ENCODE data around the gene HIPK1. TPM values are rescaled to one million over a fixed set of nuclear protein-coding genes. Genes with fewer than 3 reads are reported as not detected.

Gene HIPK1
- 10 to 100 TPM; 43.7 to 75.8 TPM for total RNA-seq

DNA sequence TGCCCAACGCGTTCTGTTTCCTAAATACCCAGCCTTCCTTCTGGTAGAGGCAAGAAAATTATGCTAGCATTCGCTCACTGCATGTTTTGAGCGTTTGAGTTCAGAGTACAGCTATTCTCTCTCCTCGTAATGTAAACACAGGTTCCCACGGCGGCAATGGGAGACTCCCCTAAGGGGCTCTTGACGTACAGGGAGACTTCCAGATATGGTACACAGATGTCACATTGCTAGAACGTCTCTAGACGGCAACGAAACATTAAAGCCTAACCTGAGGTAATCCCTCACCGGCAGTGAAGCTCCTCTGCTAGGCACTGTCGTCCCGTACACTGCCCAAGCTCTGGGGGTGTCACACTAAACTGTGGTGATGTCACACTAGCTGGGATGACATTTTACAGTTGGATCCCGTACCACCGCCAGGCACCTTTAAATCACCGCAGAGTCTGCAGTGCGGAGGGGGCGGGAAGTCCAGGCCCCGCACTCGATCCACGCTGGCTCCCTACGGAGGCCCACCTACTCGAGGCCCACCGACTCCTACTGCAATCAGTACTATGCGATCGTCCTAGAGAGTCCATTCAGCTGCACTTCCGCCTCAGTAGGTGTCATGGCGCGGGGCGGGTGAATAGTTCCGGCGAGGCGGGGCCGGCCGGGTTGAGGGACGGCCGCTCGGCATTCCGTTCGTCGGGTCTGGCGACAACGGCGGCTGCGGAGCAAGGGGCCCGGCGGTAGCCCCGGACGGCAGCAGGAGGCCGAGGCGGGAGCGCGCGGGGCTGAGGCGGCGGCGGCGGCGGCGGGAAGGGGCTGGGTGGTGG, at the start of gene HIPK1:
TSS of gene HIPK1 (plus strand) at position 384 of the 809 bp plus-strand sequence.
- Mint-ChIP-seq H3K27ac (peak within 1 kb of the TSS; percentile 99 to 100), H3K9me3 (no peaks in the 10 kb centered on the region), H3K36me3 (peaks cover 0 to 5% of the 10 kb centered on the region in 2 donors)
- ATAC-seq (peak; percentile 50 to 76), DNase-seq (ENCODE audit: low spot score in 2 of 2) (peak; percentile 87 to 94)

DNA sequence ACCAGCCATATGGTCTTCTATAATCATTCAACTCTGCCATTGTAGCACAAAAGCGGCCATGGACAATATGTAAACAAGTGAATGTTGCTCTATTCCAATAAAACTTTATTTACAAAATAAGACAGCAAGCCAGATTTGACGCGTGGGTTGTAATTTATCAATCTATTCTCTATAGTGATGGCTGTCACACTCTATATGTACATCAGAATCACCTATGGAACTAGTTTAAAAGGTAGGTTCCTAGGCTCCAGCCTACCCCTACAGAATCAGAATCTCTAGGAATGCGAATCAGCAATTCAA, 49.4 kb upstream of the HIPK1 start:
- no peak overlapping the region for H3K27ac Mint-ChIP-seq
- no peak for ATAC-seq
- H3K36me3 Mint-ChIP-seq: peaks cover 0 to 10% of the 10 kb centered on the region in 2 donors
- H3K9me3 Mint-ChIP-seq: peaks cover 0 to 6% of the 10 kb centered on the region in 2 donors
- DNase-seq (ENCODE audit: low spot score in 2 of 2): no peak

DNA sequence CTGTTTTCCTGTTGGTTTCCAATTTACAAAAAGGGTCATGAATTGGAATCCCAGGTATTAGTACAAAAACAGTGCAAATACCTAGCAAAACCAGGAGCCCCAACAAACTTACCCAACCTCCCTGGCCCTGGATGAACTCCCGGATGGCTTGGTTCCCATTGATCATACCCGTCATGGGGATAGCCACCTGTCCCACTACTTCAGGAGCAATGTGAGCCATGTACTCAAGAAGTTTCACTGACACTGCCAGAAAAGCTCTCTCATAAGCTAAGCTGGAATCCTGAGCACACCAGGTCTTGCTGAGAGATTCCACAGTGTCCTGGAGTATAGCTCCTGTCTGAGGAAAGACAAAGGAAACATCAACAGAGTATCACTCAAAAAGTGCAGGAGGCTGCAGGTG, 47.5 kb upstream of the HIPK1 start:
- Mint-ChIP-seq H3K27ac (no peak overlapping the region), H3K9me3 (no peaks in the 10 kb centered on the region), H3K36me3 (peaks cover 0 to 10% of the 10 kb centered on the region in 2 donors)
- DNase-seq (ENCODE audit: low spot score in 2 of 2) (no peak), ATAC-seq (no peak)

DNA sequence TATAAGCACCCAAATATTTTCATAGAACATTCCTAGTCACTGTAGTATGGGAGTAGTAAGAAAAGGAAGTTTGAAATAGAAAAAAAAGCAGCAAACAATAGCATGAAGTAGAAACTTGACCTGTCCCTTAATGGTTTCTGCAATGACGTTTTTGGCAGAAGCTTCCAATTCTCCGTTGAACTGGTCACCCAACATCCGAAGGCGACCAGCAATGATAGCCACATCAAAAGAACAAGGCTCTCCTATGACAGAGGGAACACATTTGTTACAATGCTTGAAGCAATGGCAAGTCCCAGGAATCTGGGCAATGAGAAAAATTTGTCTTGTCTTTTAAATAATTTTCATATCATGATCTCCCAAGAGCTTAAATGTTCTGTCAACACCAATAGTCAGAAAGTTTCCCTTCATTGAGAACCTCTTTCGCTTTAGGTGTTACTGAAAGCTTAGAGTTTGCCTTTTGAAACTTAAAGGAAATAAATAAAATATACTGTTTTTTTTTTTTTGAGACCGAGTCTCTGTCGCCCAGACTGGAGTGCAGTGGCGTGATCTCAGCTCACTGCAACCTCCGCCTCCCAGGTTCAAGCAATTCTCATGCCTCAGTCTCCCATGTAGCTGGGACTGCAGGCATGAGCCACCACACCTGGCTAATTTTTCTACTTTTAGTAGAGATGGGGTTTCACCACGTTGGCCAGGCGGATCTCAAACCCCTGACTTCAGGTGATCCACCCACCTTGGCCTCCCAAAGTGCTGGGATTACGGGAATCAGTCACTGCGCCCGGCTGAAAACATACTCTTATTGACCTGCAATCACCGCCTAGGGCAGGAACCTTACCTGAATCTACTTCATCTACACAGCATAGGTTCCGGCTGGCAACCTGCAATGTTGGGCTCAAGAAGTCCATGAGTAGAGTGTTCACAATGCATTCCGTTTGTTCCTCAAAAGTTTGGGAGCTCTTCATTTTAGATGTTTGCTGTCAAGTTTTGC, 42.4 kb upstream of the HIPK1 start:
- H3K36me3 Mint-ChIP-seq: no peaks in the 10 kb centered on the region
- ATAC-seq (no peak), DNase-seq (ENCODE audit: low spot score in 2 of 2) (no peak)
- peak overlapping the region in 1 of 2 donors; percentile 10 for H3K27ac Mint-ChIP-seq
- H3K9me3 Mint-ChIP-seq: no peaks in the 10 kb centered on the region

DNA sequence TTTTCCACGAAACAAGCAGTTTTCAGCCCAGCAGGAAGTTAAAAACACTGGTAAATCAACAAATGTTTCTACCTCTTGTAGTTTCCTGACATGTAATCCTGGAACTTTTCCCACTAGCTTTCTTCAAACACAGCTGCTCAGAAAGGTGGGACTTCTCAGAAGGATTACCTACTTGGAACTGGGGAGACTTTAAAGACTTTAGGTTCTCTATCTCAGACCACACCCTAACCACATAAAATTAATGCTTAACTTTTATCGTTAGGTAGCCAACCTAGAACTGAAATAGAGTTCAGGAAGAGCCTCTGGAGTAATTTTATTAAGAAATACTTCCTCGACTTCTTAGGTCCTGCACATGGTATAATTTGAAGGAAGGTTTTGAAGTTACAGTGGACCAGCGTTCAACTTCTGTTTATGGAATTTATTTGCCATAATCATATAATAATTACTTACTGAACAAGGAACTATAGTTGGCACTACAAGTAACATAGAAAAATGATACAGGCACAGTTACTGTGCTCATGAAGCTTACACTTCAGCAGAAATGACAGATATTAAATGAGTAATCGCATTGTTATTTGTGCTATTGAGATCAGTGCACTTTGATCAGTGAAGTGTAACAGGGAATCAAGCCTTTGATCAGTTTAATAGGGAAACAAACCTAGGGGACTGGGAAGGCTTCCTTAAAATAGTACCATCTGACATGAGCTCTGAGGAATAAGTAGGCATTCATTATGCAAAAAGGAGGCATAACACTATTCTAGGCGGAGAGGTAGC, 41.5 kb upstream of the HIPK1 start, which contains the start of gene BCL2L15:
TSS of gene BCL2L15 (minus strand) at position 180 of the 774 bp plus-strand sequence. CDS start 206 bp downstream, outside the sequence.
- ATAC-seq: no peak
- Mint-ChIP-seq H3K36me3 (peaks cover 0 to 5% of the 10 kb centered on the region in 2 donors), H3K9me3 (no peaks in the 10 kb centered on the region), H3K27ac (peak within 1 kb of the TSS in 1 of 2 donors; percentile 10)
- DNase-seq (ENCODE audit: low spot score in 2 of 2): no peak

DNA sequence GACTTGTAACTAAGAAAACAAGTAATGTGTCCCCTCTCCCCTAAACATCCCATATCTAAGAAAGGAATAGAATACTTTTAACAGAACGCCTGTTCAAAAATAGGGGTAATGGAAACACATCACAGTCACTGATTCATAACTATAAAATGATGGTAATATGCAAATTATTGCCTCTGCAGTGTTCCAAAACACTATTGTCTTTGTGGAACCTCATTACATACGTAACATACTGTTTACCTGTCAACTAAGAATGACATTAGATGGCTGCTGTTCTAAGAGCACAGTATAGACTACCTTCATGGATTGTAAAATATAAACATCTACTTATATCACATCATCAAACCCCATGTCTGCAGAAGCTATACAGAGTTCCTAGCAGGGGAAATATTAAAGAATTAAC, 38.3 kb upstream of the HIPK1 start:
- no peaks in the 10 kb centered on the region for H3K9me3 Mint-ChIP-seq
- DNase-seq (ENCODE audit: low spot score in 2 of 2) (no peak), ATAC-seq (peak in 1 of 2 donors; percentile 60)
- peaks cover 0 to 7% of the 10 kb centered on the region in 2 donors for H3K36me3 Mint-ChIP-seq
- no peak overlapping the region for H3K27ac Mint-ChIP-seq

DNA sequence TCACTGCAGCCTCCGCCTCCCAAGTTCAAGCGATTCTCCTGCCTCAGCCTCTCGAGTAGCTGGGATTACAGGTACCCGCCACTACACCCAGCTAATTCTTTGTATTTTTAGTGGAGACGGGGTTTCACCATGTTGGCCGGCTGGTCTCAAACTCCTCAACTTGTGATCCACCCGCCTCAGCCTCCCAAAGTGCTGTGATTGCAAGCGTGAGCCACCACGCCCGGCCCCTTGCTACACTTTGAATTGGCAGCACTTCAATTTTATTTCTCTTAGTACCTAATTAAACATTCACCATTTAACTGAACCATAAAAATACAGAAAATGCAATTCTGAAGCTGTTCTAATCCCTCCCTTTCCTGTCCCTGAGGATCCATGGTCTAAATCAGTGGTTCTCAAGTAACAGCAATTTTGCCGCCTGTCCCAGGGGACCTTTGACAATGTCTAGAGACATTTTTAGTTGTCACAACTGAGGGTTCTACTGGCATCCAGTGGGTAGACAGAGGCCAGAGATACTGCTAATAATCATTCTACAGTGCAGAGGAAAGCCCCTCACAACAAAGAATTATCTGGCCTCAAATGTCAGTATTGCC, 37.4 kb upstream of the HIPK1 start:
- Mint-ChIP-seq H3K27ac (peak overlapping the region in 1 of 2 donors; percentile 22), H3K36me3 (peaks cover 0 to 10% of the 10 kb centered on the region in 2 donors), H3K9me3 (no peaks in the 10 kb centered on the region)
- DNase-seq (ENCODE audit: low spot score in 2 of 2) (no peak), ATAC-seq (no peak)

DNA sequence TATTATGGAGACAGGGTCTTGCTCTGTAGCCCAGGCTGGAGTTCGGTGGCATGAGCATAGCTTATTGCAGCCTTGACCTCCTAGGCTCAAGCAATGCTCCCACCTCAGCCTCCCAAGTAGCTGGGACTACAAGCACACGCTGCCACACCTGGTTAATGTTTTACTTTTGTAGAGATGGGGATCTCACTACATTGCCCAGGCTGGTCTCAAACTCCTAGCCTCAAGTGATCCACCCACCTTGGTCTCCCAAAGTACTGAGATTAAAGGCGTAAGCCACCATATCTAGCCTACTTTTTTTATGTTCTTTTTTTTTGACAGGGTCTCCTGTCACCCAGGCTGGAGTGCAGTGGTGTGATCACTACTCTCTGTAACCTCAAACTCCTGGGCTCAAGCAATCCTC, 35.9 kb upstream of the HIPK1 start:
- H3K36me3 Mint-ChIP-seq: peaks cover 1 to 20% of the 10 kb centered on the region in 2 donors
- ATAC-seq (no peak), DNase-seq (ENCODE audit: low spot score in 2 of 2) (no peak)
- no peaks in the 10 kb centered on the region for H3K9me3 Mint-ChIP-seq
- H3K27ac Mint-ChIP-seq: peak overlapping the region in 1 of 2 donors; percentile 19

DNA sequence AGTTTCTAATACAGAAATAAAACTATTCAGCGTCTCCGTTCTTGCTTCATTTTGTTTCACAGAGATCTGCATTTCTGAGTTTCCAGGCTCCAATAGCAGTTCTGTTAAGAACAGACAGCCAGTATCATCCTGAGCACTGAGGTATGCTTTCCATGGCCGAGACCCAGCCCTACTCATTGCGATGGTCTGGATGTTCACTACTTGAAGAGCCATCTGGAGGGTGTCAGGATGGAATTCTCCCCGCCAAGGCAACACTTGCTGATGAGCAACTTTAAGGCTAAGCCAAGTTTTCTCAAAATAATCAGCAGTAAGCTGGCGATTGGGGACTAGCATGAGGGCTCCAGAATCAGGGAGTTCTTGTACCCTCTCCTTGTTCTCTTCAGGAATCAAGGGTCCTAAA, 34.0 kb upstream of the HIPK1 start:
- DNase-seq (ENCODE audit: low spot score in 2 of 2): no peak
- ATAC-seq: no peak
- Mint-ChIP-seq H3K9me3 (no peaks in the 10 kb centered on the region), H3K36me3 (peaks cover 12 to 38% of the 10 kb centered on the region in 2 donors), H3K27ac (no peak overlapping the region)

DNA sequence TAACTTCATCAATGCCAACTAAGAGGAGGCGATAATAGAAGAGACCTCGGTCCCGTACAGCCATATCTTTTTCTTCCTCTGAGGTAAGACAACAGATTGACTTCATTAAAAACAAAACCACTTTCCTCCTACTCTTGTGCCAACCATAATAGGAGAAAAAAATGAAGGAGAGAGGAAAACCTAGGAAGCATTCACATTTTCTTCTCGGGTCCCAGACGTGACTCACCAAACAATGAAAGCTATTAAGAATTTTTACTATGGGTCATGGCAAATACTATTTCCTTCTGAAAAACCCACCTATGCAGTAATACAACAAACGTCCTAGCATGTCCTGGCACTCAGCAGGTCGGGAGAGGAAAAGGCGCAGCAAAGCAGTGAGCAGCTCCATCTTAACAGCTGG, 33.2 kb upstream of the HIPK1 start:
- peaks cover 15 to 46% of the 10 kb centered on the region in 2 donors for H3K36me3 Mint-ChIP-seq
- no peak overlapping the region for H3K27ac Mint-ChIP-seq
- ATAC-seq: no peak
- no peak for DNase-seq (ENCODE audit: low spot score in 2 of 2)
- H3K9me3 Mint-ChIP-seq: no peaks in the 10 kb centered on the region

DNA sequence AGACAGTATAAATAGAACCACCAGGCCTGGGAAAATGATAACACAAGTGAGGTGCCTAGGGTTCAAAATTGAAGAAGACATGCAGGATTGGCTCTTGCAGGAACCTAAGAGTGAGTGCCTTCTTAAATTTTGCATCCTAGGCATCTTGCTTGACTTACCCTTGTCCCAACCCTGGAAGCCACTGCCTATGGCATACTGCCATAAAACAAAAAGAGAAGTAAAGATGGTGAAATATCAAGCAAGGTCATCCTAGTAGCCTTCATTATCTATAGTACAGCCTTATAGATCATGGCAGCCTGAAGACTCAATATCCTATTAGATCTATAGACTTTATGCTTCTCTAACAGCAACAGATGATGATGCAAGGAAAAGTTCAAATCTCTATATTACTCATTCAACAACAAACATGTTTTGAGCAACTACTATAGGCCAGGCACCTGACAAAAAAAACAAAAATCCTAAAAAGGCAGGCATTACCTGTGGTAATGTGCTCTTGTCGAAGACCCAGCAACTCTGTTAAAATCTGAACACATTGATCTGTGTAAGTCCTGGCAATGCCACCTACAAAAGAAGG, 30.8 kb upstream of the HIPK1 start:
- DNase-seq (ENCODE audit: low spot score in 2 of 2) (no peak), ATAC-seq (peak in 1 of 2 donors; percentile 56)
- H3K9me3 Mint-ChIP-seq: no peaks in the 10 kb centered on the region
- H3K36me3 Mint-ChIP-seq: peaks cover 30 to 64% of the 10 kb centered on the region in 2 donors
- peak overlapping the region; percentile 43 to 63 for H3K27ac Mint-ChIP-seq

DNA sequence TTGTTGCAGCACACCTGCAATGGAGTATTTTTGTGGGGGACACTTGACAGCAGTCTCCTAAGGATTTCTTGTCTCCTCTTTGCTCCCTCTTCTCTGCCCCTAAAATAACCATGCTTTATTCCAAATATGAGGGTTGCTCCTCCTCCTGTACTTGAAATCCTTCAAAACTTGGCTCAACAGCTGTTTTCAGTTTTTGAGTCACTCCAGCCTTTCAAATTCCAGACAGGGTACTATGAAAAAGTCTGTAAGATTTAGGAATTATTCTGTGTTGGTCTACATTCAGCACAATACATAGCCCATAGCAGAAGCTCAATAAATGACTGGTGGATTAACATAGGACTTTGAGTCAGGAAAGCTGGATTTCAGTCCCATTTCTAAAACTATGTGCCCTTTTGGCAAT, 30.0 kb upstream of the HIPK1 start:
- H3K9me3 Mint-ChIP-seq: no peaks in the 10 kb centered on the region
- no peak for DNase-seq (ENCODE audit: low spot score in 2 of 2)
- ATAC-seq: no peak
- H3K27ac Mint-ChIP-seq: no peak overlapping the region
- peaks cover 38 to 65% of the 10 kb centered on the region in 2 donors for H3K36me3 Mint-ChIP-seq

DNA sequence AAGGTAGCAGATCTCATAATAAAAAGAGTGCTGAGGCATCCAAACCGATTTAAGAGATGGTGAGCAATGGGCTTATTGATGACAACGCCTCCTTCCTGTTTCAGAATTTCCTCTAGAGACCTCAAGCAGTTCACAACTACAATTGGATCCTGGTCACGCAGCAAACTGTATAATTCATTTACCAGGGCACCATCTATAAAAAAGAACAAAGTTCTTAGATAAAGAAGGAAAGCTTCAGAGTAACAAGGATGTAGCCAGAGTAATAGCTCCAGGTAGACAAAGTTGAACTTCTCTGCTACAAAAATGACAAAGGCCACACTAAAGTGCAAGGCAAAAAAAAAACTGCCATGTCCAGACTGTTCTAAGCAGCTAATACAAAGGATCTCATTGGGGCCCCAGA, 27.9 kb upstream of the HIPK1 start:
- H3K36me3 Mint-ChIP-seq: peaks cover 45 to 65% of the 10 kb centered on the region in 2 donors
- DNase-seq (ENCODE audit: low spot score in 2 of 2): no peak
- no peak for ATAC-seq
- H3K9me3 Mint-ChIP-seq: no peaks in the 10 kb centered on the region
- no peak overlapping the region for H3K27ac Mint-ChIP-seq

DNA sequence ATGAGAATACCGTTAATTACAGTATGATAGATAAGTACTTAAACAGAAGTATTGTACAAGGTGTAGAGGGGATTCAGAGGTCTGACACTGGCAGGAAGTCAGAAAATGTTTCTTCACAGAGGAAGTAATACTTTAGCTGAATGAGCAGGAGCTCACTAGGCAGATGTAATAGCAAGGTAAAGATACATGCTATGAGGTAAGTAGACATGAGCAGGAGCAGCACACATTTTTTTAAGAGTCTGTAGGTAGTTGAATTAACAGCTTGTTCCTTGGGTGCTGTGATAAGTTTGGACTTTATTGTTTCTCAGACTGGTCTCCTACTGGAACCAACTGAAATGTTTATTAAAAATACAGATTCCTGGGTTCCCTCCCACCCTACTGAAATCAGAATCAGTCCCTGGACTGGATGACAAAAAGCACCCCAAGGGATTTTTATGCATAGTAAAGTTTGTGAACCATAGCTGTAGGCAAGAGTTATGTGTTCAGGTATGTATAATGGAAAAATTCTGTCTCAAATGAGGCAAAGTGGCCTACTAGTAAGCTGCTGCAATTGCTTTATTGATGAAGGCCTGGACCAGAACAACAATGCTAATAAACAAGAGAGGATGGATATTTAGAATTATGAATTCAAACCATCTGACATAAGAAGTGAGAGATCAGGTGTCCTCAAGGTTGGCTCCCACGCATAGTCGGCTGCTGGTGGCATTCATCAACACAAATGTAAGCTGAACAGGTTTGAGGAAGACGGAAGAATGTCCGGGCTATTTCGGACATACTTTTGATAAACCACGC, 25.4 kb upstream of the HIPK1 start:
- Mint-ChIP-seq H3K9me3 (no peaks in the 10 kb centered on the region), H3K27ac (peak overlapping the region; percentile 92 to 99), H3K36me3 (peaks cover 40 to 63% of the 10 kb centered on the region in 2 donors)
- DNase-seq (ENCODE audit: low spot score in 2 of 2) (no peak), ATAC-seq (no peak)

DNA sequence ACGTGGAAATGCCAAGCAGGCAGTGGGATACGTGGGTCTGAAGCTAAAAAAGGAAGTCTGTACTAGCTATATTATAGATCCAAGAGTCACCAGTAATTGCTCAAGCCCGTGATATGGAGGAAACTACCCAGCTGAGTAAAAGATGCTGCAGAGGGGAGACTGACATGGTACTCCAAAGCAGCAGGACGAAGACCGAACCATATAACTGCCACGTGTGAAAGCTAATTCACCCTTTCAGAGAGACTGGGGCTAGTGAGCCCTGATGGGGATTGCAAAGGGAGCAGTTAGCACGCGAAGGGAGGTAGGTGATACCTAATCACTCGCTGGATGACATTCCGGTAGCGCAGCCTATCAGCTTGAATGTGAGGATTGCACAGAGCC, 24.8 kb upstream of the HIPK1 start:
- peaks cover 40 to 57% of the 10 kb centered on the region in 2 donors for H3K36me3 Mint-ChIP-seq
- peak in 1 of 2 donors; percentile 7 for DNase-seq (ENCODE audit: low spot score in 2 of 2)
- no peaks in the 10 kb centered on the region for H3K9me3 Mint-ChIP-seq

More for the DNA sequence above, 24.8 kb upstream of the HIPK1 start:
- ATAC-seq: peak in 1 of 2 donors; percentile 50
- peak overlapping the region; percentile 92 to 99 for H3K27ac Mint-ChIP-seq

Measured in activated naive CD4-positive, alpha-beta T cell treated with anti-CD3 and anti-CD28 coated beads, Interleukin-2, amount 50 U/mL, for 72 hours (primary cell).